ENCODE measurements around the gene CEP95.
A peak's percentile ranks its signal among the peaks of the same experiment; 100 is the strongest.

Gene CEP95

GRCh38 chr17:64579917-64580316 lies 73.1 kb downstream of the CEP95 start:
- peak; percentile 30 for DNase-seq (ENCODE audit: low read depth)
- TF ChIP-seq CTCF (IDR thresholded peaks at IDR 0.05; ENCODE audit: control insufficient read depth, extremely low read depth, insufficient read depth) = 0 out of 2 replicates have a peak, but pooled peaks have one; percentile 5
- H3K4me3 ChIP-seq (ENCODE audit: low read depth, low read length) = no peak overlapping the region

- H3K4me3 ChIP-seq (ENCODE audit: low read depth, low read length) = no peak overlapping the region
- no peak for TF ChIP-seq CTCF (IDR thresholded peaks at IDR 0.05; ENCODE audit: control insufficient read depth, extremely low read depth, insufficient read depth)
- no peak for DNase-seq (ENCODE audit: low read depth)
Observed at GRCh38 chr17:64580384-64581315, 73.9 kb downstream of the CEP95 start.

GRCh38 chr17:64583038-64583437 lies 76.3 kb downstream of the CEP95 start:
- no peak overlapping the region for H3K4me3 ChIP-seq (ENCODE audit: low read depth, low read length)
- TF ChIP-seq CTCF (IDR thresholded peaks at IDR 0.05; ENCODE audit: control insufficient read depth, extremely low read depth, insufficient read depth) = no peak
- DNase-seq (ENCODE audit: low read depth) = no peak

- DNase-seq (ENCODE audit: low read depth) = no peak
- no peak overlapping the region for H3K4me3 ChIP-seq (ENCODE audit: low read depth, low read length)
- no peak for TF ChIP-seq CTCF (IDR thresholded peaks at IDR 0.05; ENCODE audit: control insufficient read depth, extremely low read depth, insufficient read depth)
Observed at GRCh38 chr17:64585146-64585545, 78.4 kb downstream of the CEP95 start.

Data from LNCaP clone FGC (cell line).